HG02759 (cell line): ENCODE measurements around the gene TLR7.

Experiments used
- ATAC-seq: cut with Tn5 transposase; IDR thresholded peaks from one replicate; pipeline ENCODE4 v1.9.1; 2021; ENCODE audit warnings: mild to moderate bottlenecking, moderate library complexity; ENCODE audit not compliant: unreplicated experiment

Gene TLR7

DNA sequence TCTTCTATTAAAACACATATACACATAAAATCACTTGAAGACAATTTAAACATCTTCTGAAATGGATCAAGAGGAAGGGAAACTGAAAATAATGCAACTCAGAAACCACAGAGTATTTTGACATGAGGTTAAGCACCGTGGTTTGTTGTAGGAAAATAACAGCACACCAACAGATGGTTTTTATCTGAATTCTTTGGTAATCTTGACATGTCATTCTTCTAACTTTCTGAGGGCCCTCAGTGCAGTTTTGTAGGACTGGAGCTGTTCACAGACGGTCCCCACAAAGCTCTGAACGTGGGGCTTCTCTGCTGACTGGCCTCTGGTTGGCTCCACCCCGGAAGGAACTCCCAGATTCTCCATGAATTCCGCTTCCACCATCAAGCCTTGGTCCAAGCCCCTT is 23.6 kb downstream of the TLR7 start:
- ATAC-seq = peak; percentile 57

DNA sequence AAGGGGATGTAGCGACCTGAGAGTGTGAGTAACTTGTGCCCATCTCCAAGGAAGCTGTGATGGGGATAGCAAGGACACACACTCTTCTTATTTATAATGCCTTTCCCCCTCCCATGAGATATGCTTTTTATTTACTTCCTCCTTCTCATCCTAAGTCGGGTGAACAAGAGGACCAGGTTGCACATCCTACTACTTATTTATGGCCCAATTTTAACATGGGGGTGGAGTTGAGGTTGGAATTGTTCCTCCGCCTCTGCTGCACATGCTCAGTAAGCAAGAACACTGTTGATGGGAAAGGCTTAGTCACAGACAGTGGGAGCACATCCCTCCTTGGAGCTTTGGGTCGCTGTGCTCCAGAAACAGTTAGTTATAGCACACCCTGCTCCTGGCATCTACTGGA is 24.3 kb downstream of the TLR7 start:
- ATAC-seq = no peak

GRCh38 chrX:12891915-12892506 is 25.1 kb downstream of the TLR7 start:
- peak; percentile 68 for ATAC-seq

- ATAC-seq = no peak
Measured at GRCh38 chrX:12892716-12893115, 25.8 kb downstream of the TLR7 start.

GRCh38 chrX:12894074-12895030 is 27.5 kb downstream of the TLR7 start:
- no peak for ATAC-seq

GRCh38 chrX:12895866-12896265 is 29.0 kb downstream of the TLR7 start:
- ATAC-seq = no peak

DNA sequence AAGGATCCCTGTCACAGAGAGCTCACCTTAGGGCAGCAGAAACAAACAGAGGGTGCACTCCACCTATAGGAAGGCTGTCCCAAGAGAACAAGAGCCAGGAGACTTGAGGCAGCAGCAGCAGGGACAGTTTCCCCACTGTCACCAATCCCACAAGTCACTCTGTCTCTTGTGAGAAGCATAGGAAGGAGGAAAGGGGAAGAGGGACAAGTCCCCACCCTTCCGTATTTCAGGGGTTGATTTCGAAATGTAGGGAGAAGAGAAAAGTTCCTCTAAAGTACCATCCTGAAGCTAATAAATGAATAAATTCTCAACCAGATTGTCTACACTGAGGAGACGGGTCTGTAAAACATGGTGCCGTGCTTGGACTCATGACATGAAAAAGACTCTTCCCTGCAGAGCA is 30.1 kb downstream of the TLR7 start:
- no peak for ATAC-seq

GRCh38 chrX:12898073-12898472 is 31.2 kb downstream of the TLR7 start:
- ATAC-seq = no peak

GRCh38 chrX:12899506-12899905 is 32.6 kb downstream of the TLR7 start:
- ATAC-seq = no peak

DNA sequence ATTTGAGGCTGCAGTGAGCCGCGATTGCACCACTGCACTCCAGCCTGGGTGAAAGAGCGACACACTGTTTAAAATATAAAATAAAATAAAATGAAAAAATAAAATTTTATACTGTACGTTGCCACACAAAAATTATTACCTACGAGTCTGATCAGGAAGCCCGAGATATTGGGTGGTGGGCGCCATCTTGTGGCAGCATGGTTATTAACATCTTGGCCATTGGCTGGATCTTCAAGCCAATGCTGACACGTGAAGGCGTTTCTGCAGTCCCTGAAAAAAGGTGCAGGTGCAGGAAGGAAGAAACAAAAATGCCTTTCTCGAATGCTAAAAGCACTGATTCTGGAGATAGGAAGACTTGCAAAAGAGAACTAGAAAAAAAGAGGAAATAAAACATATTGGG is 34.6 kb downstream of the TLR7 start:
- no peak for ATAC-seq

- ATAC-seq = no peak
Measured at GRCh38 chrX:12903646-12904045, 36.8 kb downstream of the TLR7 start.

DNA sequence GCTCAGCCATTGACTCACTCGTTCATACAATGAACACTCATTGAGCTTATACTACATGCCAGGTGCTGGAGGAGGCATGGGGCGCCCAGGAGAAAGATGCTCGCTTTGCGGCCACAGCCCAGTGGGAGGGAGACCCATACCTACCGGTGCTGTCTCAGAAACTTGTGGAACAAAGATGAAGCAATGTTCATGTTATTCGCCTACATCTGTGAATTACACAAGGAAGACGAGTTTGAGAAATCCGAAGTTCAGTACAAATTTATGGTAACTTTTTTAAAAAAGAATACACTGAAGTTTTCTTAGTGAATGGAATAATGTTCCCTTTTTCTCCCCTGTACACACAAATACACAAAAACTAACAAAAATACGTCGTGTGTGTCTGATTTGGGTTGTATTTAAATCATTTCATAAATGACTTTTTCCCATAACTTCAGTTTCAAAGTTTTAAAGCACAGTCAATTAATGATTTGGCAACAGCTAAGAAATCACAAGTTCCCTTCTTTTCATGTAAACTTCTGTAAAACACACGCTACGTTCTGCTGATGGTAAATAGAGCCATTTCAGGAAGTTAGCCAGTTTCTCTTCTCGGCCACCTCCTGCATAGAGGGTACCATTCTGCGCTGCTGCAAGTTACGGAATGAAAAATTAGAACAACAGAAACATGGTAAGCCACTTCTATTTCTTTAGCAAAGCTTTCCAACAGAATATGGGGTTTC is 39.3 kb downstream of the TLR7 start, which contains the start of gene TLR8:
TLR8 (plus strand) TSS at position 575 of the 716 bp plus-strand sequence; CDS start at position 662, 87 bp downstream.
- ATAC-seq = no peak

- no peak for ATAC-seq
Measured at GRCh38 chrX:12910423-12911121, 43.7 kb downstream of the TLR7 start.

GRCh38 chrX:12911122-12911470 is 44.2 kb downstream of the TLR7 start:
- no peak for ATAC-seq

DNA sequence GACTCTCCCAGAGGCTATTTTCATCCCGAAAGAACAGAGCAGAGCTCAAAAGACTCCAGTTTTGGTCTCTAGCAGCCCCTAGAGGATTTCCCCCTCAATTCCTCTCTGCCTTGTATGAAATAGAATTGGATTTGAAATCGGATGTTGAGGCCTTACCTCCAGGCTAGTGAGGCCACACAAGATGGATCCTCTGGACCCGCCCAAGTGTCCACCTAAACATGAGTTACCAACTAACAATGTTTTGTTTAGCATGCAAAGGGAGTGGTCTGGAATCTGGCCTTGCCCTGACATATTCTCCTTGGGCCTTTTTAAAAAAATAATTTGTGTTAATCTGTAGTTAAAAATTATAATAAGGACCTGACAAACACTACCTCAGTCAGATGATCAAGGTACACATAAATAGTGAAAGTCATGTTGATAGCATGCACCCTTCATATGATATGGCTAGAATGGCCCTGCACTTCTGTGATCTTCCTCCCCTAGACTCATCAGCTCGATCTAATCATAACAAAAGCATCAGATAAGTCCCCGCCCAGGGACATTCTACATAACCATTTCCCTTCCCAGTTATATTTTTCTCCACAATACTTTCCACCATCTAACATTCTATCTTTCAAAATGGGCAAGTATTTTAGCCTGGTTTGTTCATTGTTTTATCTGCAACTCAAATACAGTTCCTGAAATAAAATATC is 46.1 kb downstream of the TLR7 start:
- no peak for ATAC-seq

DNA sequence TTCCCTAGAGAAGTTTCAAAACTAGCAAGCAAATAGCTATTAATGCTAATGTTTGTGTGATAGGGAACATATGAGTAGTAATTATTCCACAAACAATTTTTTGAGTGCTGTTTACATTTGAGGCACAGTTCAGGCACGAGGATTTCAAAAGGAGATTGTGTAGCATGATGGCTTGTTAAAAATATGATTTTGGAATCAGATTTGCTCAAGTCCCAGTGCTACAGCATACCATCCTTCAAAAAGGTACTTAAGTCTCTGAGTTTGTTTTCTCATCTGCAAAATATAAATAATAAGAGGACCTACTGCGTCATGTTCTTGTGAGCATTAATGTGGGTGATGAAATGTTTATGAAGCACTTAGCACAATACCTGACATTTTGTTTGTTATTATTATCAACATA is 50.9 kb downstream of the TLR7 start:
- no peak for ATAC-seq

- ATAC-seq = no peak
Measured at GRCh38 chrX:12919051-12919450, 52.2 kb downstream of the TLR7 start.

DNA sequence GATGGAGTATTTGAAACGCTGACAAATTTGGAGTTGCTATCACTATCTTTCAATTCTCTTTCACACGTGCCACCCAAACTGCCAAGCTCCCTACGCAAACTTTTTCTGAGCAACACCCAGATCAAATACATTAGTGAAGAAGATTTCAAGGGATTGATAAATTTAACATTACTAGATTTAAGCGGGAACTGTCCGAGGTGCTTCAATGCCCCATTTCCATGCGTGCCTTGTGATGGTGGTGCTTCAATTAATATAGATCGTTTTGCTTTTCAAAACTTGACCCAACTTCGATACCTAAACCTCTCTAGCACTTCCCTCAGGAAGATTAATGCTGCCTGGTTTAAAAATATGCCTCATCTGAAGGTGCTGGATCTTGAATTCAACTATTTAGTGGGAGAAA is 52.7 kb downstream of the TLR7 start:
- no peak for ATAC-seq

- ATAC-seq = no peak
Measured at GRCh38 chrX:12920990-12921389, 54.1 kb downstream of the TLR7 start.

DNA sequence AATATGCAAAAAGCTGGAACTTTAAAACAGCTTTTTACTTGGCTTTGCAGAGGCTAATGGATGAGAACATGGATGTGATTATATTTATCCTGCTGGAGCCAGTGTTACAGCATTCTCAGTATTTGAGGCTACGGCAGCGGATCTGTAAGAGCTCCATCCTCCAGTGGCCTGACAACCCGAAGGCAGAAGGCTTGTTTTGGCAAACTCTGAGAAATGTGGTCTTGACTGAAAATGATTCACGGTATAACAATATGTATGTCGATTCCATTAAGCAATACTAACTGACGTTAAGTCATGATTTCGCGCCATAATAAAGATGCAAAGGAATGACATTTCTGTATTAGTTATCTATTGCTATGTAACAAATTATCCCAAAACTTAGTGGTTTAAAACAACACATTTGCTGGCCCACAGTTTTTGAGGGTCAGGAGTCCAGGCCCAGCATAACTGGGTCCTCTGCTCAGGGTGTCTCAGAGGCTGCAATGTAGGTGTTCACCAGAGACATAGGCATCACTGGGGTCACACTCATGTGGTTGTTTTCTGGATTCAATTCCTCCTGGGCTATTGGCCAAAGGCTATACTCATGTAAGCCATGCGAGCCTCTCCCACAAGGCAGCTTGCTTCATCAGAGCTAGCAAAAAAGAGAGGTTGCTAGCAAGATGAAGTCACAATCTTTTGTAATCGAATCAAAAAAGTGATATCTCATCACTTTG is 55.2 kb downstream of the TLR7 start:
- ATAC-seq = no peak
